GM21360 (cell line): ENCODE data around the gene PDZK1.
"Not testable (repeated sequence)": the region's sequence is repeated elsewhere in the genome, so short reads cannot be mapped to it uniquely, and the experiment has no call there.

Experiments used
- ATAC-seq: cut with Tn5 transposase; IDR thresholded peaks from one replicate; pipeline ENCODE4 v1.9.1; 2021; ENCODE audit warnings: mild to moderate bottlenecking, moderate library complexity; ENCODE audit not compliant: unreplicated experiment

Gene PDZK1

DNA sequence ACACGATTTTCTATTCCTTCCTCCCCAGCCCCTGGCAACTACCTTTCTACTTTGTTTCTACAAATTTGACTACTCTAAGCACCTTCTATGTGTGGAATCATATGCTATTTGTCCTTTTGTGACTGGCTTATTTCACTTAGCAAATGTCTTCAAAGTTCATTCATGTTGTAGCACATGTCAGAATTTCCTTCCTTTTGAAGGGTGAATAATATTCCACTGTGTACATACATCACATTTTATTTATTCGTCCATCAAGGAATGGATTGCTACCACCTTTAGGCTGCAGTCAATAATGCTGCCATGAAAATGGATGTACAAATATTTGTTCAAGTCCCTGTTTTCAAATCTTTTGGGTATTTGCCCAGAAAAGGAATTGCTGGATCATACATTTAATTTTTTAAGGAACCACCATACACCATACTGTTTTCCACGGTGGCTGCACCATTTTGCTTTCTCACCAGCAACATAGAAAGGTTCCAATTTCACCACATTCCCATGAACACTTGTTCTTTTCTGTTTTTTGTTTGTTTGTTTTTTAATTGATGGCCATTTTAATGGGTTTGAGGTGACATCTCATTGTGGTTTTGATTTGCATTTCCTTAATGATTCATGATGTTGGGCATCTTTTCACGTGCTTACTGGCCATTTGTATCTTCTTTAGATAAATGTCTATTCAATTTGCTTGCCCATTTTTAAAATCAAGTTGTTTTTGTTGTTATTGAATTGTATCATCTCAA is 3.3 kb upstream of the PDZK1 start:
- no peak for ATAC-seq

DNA sequence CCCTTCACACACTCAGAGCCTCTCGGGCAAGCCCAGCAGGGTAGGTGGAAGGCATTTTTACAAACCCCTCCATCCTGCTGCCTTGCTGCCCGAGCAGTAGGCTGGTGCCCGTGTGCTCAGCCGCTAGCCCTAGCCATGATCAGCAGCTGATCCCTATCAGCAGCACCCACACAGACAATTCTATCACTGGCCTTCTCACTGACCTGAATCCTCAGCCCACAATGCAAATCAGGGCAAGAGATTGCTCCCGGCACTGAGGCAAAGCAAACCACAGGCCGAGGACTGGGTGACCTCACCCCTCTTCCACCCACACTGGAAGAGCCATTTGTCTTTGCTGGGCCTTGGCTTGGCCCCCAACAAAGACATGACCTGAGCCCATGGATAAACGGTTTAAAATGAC is 895 bp upstream of the PDZK1 start:
- no peak for ATAC-seq

DNA sequence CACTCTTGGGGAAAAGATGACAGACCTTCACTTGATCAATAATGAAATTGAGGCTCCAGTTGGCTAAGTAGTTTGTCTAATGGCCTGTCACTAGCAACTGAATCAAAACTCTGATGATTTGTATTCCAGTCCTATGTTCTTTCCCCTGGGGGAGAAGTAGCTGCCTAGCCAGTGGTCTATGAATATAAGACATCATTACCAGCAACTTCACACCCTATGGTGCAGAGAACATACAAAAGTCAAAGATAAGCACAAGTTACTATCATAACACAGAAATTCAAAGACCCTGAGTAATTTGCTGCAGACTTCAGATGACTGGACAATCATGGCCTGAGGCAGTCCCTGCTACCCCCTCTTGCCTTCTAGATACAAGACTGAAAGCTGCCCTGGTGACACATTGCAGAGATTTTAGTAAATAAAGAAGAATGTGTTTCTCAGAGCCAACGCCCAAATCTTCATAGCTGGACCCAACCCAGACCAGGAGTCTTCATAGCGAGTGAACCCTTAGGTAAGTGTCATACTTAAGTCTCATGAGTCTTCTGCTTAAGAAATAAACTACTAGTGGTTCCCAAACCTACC is 993 bp downstream of the PDZK1 start:
- no peak for ATAC-seq

DNA sequence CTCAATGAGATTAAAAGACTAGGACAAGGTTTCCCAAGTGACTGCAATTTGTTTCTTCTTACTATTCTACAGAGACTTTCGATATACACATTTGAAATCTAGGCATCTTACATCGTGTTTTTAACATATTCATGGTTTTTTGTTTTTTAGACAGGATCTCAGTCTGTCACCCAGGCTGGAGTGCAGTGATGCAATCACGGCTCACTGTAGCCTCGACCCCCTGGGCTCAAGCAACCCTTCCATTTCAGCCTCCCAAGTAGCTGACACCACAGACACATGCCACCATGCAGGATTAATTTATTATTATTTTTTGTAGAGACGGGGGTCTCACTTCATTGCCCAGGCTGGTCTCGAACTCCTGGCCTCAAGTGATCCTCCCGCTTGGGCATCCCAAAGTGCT is 1.5 kb downstream of the PDZK1 start:
- ATAC-seq, result no peak

DNA sequence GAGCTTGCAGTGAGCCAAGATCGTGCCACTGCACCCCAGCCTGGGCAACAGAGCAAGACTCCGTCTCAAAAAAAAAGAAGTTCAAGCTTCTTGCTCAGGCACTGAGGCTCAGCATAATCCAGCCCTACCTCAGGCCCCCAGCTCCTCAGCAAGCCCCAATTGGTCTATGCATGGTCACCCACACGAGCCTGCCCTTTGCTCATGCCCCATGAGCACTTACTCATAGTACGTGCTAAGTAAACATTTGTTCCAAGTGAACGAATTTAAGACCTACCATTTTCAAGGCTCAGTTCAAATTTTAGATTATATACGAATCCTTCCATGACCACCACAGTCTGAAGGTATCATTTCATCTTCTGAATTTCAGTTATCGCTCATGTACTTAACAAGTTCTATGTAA is 4.3 kb downstream of the PDZK1 start:
- no peak for ATAC-seq

GRCh38 chr1:145702052-145702451 is 5.1 kb downstream of the PDZK1 start:
- ATAC-seq, result no peak

- ATAC-seq, result no peak
Measured at GRCh38 chr1:145701306-145701862, 5.8 kb downstream of the PDZK1 start.

GRCh38 chr1:145696630-145696960 is 10.6 kb downstream of the PDZK1 start:
- no peak for ATAC-seq

DNA sequence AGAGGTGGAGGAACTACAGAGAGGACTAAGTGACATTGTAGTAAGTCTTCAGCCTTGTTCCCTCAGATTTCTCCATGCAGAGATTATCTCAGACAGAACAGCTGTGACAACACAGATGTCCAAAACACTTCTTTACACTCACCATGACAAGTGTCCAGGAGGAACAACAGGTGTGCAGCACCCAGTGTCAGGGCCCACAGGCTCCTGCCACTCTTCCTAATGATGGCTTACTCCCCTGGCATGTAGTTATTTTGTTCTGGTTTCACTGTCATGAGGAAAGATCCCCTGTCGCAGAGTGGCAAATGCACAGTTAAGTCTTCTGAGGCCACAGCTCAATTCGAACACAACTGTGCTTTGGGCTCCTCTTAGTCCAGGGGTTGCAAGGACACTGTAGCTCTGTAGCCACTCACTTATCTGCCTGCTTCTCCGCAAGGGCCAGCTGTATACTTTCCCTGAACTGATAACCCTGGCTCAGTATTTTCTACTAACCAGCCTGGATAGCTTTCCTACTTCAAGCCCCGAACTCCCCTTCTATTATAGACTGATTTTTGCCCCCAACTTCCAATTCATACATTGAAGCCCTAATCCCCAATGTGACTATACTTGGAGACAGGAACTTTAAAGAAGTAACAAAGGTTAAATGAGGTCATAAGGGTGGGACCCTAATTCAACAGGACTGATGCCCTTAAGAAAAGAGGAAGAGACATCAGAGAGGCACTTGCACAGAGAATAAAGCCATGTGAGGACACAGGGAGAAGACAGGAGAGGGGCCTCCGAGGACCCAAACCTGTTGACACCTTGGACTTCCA is 11.1 kb downstream of the PDZK1 start:
- no peak for ATAC-seq

GRCh38 chr1:145692785-145693443 is 14.3 kb downstream of the PDZK1 start:
- ATAC-seq, result no peak

- no peak for ATAC-seq
Measured at GRCh38 chr1:145690587-145691558, 16.3 kb downstream of the PDZK1 start.

DNA sequence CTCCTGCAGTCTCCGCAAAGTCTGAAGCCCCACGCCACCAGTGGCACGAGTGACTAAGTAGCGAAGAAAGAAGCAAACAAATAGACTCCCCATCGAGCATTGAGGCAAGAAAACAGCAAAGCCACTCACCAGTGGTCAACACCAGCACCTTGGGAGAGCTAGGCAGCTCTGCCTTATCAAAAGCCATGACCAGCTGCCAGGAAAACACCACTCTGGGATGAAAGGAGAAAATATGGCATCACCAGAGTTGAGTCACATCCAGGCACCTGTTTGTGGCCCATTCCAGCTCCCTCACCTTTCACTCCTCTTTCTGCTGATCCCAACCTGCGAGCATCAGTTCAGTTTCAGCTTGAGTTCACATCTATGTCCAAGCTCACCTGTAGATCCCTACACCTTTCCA is 17.2 kb downstream of the PDZK1 start:
- no peak for ATAC-seq

DNA sequence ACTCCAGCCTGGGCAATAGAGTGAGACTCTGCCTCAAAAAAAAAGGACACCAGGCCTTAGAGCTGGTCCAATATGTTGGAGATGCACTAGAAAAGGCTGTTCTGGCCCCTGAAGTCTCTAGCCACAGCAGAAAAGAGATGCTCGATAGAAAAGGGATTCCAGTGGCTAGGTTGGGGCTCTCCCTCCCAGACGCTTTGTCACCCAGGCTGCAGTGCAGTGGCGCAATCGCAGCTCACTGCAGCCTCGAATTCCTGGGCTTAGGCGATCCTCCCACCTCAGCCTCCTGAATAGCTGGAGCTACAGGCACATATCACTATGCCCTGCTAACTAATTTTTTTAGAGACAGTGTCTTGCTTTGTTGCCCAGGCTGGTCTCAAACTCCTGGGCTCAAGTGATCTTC is 18.2 kb downstream of the PDZK1 start:
- ATAC-seq, result no peak

DNA sequence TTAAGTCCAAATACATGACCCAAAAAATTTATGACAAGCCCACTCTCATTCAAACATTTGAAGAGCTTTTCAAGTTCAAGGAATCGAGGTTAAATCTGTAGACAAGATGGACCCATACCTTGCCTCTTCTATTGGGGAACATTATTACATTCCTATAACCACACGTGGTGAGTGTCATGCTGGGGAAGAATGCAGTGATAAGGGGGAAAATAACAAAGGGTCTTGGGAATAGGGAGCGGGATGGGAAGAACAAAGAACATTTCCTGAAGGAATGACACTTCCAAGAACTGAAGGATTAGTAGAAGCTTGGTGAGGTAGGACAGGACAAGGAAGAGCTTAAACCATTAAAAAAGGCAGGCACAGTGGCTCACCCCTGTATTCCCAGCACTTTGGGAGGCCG is 18.8 kb downstream of the PDZK1 start:
- ATAC-seq, result no peak

- ATAC-seq, result not testable (repeated sequence)
Measured at GRCh38 chr1:145686078-145686477, 21.1 kb downstream of the PDZK1 start.

GRCh38 chr1:145684858-145685257 is 22.3 kb downstream of the PDZK1 start:
- ATAC-seq, result not testable (repeated sequence)

- ATAC-seq, result not testable (repeated sequence)
Measured at GRCh38 chr1:145673217-145673616, 34.0 kb downstream of the PDZK1 start.

- not testable (repeated sequence) for ATAC-seq
Measured at GRCh38 chr1:145670995-145671745, 36.0 kb downstream of the PDZK1 start.

DNA sequence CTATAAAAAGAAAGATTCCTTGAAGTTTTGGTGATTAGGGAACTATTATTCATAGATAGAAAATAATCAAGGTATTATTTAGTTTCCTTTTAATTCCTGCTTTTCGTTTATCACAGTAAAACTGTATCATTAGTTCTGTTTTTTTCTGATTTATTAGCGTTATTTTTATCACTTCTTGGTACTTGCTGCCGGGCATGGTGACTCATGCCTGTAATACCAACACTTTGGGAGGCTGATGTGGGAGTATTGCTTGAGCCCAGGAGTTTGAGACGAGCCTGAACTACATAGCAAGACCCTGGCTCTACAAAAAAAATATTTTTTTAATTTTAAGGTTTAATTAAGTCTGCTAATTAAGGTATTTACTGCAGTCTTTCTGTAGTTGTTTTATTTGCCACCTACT is 42.2 kb downstream of the PDZK1 start:
- not testable (repeated sequence) for ATAC-seq
